Hindlimb muscle (tissue), 1 donor: ENCODE data around the gene TBC1D9. TPM values are rescaled to one million over a fixed set of nuclear protein-coding genes. Genes with fewer than 3 reads are reported as not detected.
A peak's percentile ranks its signal among the peaks of the same experiment; 100 is the strongest.
"Not testable (repeated sequence)": the region's sequence is repeated elsewhere in the genome, so short reads cannot be mapped to it uniquely, and the experiment has no call there.

ENCODE experiments used
- DNase-seq: peaks from one replicate; pipeline ENCODE4 v3.0.0-alpha.2; 2013
- polyA plus RNA-seq: library from polyadenylated mRNA; unstranded; fragments of 120-200 nt; gene quantifications from one replicate; pipeline ENCODE4 v1.2.1, GENCODE V29; 2013; ENCODE audit not compliant: insufficient read length

TBC1D9 gene
- polyA plus RNA-seq, 1 donor: 15.8 TPM

- DNase-seq: no peak
Measured at GRCh38 chr4:140753329-140753728, 2.9 kb downstream of the TBC1D9 start.

GRCh38 chr4:140752291-140753068 lies 3.7 kb downstream of the TBC1D9 start:
- no peak for DNase-seq

- no peak for DNase-seq
Measured at GRCh38 chr4:140750470-140750869, 5.7 kb downstream of the TBC1D9 start.

- no peak for DNase-seq
Measured at GRCh38 chr4:140748171-140748570, 8.0 kb downstream of the TBC1D9 start.

DNA sequence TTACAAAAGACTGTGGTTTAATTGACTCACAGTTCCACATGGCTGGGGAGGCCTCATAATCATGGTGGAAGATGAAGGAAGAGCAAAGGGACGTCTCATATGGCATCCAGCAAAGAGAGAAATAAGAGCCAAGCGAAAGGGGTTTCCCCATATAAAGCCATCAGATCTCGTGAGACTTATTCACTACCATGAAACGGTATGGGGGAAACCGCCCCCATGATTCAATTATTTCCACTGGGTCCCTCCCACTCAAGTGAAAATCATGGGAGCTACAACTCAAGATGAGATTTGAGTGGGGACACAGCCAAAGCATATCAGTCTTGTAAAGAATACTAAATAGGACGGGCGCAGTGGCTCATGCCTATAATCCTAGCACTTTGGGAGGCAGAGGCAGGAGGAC lies 9.6 kb downstream of the TBC1D9 start:
- DNase-seq: not testable (repeated sequence)

- DNase-seq: no peak
Measured at GRCh38 chr4:140744421-140744820, 11.8 kb downstream of the TBC1D9 start.

DNA sequence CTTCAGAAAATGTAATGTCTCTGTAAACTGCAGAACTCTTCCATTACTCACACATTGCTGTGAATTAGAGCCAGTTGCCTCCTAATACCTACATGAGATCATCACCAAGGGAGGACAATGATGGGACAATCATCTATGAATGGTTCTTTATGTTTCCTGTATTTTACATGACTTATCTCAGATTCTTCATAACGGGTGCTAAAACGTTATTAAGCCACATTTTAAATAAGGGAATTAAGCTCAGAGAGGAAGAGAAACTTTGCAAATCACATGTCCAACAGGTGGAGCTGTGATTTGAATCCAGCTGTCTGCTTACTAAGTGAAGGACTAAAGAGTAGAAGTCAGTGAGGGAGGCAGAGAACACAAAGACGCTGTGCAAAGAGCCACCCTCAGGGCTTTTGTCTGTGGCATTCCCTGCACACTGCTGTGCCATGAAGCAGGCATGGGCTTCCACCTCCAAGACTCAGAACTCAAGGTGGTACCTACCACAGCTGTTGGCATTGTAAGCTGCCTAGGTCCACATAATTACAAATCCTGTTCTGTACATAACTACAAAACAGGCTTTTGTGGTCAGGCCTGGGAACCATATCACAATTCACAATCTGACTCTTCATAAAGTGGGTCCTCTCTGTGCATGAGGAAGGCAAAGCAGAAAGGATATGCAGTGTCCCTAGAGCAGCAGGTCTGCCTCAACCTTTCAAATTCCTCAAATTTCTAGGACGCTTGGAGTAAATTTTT lies 12.8 kb downstream of the TBC1D9 start:
- DNase-seq: peak; percentile 32

DNA sequence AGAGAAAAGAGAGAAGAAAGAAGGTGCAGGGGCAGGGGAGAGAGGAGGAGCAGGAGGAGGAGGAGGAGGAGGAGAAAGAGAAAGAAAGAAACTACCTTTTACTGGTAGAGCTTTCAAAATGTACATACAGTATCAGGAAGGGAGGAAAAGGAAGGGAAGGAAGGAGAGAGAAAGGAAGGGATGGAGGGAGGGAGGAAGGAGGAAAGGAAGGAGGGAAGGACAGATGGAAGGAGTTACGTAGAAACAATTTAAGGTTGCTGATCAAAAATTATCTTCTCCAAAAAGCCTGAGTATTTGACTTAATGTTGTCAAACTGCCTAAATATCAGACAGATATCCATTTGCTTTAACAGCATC lies 13.4 kb downstream of the TBC1D9 start:
- no peak for DNase-seq

DNA sequence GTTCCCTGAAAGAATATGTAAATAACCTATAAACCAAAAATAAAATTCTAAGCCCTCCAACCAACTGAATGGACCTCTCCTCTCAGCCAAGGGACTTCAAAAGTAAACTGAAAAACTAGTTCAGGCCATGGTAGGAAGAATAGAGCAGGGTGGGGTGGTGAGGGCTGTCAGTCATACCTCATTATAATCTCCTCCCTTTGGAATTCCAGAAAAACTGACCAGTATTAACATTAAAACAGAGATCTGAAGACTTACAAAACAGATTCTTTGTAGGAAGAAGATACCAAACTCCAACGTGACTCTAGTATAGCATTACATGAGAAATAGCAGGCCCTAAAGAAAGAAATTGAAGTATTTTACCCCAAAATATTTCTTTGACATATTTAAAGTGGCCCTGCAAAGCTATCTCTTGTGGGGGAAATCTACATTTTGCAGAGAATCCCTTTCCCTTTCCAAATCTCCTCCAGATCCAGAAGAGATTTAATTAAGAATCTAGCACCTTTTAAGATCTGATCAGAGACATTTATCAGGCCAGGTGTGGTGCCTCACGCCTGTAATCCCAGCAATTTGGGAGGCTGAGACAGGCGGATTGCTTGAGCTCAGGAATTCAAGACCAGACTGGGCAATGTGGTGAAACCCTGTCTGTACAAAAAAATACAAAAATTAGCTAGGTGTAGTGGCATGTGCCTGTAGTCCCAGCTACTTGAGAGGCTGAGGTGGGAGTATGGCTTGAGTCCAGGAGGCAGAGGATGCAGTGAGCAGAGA lies 15.1 kb downstream of the TBC1D9 start:
- DNase-seq: no peak

GRCh38 chr4:140740422-140740821 lies 15.8 kb downstream of the TBC1D9 start:
- no peak for DNase-seq

GRCh38 chr4:140739971-140740370 lies 16.2 kb downstream of the TBC1D9 start:
- no peak for DNase-seq

DNA sequence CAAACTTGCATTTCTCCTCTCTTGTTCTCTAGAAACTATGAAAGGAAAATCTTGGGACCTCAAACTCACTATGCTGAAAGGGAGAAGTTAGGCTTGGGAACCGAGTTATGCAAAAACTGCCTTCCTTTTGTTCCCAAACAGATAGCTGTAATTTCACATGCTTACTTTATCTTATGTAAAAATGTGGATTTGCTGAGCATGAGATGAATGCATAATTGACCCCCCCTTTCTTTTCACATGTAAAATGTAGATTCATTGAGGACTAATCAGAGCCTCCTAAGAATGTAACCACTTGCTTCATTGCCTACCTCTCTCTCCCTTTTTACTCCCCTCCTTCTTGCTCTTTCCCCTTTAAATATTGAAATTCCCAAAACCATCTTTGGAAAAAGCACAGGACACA lies 18.0 kb downstream of the TBC1D9 start:
- DNase-seq: no peak

GRCh38 chr4:140736669-140737343 lies 19.4 kb downstream of the TBC1D9 start:
- no peak for DNase-seq

DNA sequence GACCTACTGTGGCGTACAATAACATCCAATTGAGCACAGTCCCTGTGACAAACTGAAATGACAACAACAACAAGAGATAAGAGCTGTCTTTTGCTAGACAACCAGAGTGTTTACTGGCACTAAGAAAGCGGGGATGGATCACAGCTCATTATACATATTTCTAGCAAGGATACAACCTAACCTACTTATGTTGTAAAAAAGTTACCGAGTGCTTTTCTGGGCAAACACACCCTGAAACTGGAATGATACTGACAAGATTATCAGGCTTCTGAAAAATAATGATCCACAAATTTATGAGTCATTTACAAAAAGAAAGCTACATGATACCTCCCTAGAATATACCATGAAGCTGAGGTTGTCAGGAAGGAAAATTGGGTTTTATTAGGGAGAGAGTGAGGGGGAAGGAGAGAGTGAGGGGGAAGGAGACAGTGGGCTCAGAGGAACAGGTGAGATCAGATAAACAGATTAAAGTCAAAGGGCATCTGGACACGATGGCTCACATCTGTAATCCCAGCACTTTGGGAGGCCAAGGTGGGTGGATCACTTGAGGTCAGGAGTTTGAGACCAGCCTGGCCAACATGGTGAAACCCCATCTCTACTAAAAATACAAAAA lies 20.3 kb downstream of the TBC1D9 start:
- no peak for DNase-seq

DNA sequence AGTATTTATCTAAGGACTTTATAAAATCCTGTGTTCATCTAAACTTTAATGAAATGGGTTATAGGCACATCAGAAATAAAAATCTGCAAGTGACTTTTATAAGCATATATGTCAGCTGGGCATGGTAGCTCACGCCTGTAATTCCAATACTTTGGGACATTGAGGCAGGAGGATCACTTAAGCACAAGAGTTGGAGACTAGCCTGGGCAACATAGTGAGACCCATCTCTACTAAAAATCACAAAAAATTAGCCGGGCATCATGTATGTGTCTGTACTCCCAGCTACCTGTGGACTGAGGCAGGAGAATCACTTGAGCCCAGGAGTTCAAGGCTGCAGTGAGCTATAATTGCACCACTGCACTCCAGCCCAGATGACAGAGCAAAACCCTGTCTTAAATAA lies 20.9 kb downstream of the TBC1D9 start:
- DNase-seq: no peak

DNA sequence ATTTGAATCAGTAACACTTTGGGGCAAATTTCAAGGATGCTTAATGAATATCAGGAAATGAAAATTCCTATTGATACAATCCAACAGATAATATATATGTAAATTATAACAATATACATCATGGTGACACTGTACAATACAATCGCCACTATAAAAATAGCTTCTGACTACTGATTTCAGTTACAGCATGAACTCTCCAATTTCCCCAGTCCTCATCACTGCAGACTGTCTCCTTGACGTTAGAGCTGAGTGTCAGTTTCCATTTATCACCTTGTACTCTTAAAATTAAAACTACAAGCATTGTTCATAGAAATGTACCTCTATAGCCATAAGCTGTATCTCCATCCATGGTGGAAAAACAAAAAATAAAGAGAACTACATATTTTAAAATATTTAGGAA lies 23.4 kb downstream of the TBC1D9 start:
- no peak for DNase-seq

DNA sequence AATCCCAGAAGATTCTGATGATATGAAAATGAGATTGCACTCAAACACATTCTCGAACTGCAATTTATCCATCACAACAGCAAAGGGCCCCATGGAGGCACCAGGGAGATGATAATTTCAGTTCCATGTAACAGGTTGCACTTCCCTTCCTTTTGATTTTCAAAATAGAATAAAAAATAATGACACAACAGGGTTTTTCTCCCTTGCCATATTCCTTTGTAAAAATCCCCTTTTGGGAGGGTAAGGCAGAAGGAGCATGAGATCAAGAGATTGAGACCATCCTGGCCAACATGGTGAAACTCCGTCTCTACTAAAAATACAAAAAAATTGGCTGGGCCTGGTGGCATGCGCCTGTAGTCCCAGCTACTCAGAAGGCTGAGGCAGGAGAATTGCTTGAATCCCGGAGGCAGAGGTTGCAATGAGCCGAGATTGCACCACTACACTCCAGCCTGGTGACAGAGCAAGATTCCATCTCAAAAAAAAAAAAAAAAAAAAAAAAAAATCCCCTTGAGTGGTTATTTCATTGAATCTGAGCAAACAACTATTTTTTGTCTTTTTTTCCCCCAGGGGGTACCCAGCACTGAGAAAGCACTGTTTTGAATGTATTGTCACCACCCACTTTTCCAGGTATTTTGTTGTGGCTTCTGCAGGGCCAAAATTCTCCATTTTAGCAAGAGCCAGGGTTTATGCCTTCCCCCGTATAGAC lies 26.7 kb downstream of the TBC1D9 start:
- no peak for DNase-seq

DNA sequence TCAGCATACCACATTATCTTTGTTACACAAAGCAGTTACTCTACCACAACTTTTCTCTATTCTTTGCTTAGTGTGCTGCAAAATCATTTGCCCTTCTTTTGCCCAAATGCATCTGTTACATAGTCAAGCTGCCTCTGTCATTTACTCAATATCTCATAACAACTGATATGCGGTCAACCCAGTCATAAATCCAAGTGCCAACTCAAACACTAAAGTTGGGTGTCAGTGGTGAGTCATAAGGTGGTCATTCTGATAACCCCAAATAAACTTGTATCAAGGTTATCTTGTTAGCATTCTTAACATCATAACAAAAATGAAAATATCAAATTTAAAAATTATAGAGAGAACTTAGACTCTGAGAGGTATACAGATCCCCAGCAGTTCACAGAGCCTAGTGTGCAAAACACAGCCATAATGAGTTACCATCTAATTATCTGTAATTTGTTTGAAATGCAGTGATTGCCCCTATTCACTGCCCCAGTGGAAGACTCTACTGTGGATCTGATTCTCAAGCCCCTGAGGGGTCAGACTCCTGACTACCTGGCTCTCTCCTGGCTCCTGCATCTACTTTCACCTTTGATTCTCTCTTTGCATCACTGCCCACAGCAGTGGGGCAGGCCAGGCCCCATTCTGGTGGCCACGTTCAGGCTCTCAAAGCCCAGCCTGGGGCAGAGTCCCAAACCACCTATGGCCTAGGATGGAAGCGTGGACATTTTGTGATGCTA lies 29.2 kb downstream of the TBC1D9 start:
- no peak for DNase-seq

DNA sequence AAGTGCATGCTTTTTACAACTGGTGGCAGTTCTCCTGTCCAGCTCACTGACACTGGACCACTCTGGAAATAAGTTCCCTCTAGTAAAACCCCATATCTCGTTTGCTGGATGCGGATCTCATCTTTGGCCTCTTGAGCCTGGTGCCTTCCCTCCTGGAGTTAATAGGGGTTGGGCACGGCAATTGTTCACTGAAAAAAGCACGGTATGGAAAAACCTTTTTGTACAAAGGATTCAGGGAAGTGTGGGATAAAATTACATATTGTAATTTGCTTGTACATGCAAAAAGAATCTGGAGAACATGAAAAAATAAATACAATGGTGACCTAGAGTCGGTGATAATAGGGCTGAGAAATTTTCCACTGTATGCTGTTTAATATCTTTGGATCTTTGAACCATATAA lies 30.6 kb downstream of the TBC1D9 start:
- no peak for DNase-seq

DNA sequence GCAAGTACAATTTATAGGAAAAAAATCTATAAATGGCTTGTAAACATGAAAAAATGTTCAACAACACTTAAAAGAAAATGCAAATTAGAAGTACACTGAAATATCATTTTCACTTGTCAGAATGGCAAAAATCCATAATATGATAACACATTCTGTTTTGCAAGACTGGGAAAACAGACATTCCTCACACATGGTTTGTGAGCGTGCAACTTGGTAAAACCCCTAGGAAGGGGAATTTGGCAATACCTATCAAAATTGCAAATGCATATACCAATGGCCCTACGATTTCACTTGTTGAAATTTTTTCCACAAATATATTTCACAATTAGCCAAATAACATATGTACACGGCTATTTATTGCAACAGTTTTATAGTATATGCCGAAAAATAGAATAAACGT lies 31.4 kb downstream of the TBC1D9 start:
- DNase-seq: no peak
